ENCODE measurements around the gene GRIA4.
"Not testable (repeated sequence)": the region's sequence is repeated elsewhere in the genome, so short reads cannot be mapped to it uniquely, and the experiment has no call there.

GRIA4 gene

DNA sequence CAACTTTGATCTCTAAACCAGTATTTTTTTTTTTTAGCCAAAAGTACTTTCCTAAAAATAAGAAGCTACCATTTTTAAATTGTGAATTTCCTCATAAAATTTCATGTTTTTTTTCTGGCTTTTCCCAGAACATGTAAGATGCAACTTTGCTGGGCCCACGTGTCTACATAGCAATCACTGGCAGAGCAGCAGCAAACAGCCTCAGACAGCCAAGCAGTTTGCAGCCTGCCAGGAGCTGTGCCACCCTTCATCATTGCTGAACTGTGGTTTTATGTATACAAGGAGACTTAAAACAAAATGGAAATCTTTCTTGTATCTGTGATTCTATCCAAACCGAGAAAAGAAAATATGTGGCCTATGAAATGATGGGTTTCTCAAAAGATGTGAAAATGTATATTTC lies 110.2 kb downstream of the GRIA4 start:
- DNase-seq (ENCODE audit: low spot score): no peak

- no peak for DNase-seq (ENCODE audit: low spot score)
These were observed 113.4 kb downstream of the GRIA4 start for GRCh38 chr11:105723269-105723668.

DNA sequence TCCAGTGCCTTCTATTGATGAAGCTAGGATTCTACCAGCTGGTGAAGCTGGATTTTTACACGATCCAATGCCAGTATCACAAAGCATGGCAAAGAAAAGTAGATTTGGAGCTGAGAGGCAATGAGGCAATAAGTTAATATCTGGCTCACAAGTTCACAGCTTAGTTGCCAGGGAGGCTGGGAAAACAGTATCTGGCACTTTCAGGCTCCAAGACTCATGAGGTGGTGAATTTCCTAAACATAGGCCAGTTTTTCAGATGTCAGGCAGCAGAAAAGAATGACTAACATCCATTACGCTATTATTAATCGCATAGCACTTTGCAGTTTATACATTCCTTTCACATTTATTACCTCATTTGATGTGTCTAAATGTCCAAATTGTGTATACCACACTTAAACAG lies 122.7 kb downstream of the GRIA4 start:
- DNase-seq (ENCODE audit: low spot score): no peak

DNA sequence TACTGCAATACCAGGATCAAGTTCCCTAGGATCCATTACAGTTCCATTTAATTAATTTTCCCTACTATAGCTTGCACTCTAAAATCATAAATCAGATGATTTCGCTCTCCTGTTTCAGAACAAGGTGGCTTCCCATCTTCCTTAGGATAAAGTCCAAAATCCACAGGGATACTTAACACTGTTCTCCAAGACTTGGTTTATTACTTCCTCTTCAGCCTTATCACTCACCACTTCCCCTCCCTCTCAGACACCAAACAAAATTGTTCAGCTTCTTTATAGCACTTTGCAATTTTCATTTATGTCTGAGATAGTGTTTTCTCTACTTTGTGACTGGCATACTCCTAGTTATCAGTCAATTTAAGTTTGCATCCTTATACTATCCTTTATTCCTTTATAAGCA lies 124.6 kb downstream of the GRIA4 start:
- DNase-seq (ENCODE audit: low spot score): no peak

DNA sequence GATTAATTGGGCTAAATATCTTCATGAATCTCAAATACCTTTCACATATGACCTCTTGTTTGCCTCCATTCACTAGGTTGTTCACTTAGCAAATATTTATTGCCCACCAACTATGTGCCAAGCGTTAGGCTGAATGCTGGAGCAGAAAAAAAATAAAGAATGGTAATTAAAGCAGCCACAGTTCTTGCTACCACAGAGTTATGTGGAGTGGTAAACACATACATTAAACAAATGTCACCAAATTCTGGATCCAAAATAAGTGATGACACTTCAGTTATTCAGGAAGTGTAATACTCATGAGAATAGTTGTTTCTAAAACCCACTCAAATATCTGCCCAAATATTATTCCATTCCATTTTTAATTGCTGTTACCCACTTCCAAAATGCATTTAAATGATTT lies 128.4 kb downstream of the GRIA4 start:
- no peak for DNase-seq (ENCODE audit: low spot score)

DNA sequence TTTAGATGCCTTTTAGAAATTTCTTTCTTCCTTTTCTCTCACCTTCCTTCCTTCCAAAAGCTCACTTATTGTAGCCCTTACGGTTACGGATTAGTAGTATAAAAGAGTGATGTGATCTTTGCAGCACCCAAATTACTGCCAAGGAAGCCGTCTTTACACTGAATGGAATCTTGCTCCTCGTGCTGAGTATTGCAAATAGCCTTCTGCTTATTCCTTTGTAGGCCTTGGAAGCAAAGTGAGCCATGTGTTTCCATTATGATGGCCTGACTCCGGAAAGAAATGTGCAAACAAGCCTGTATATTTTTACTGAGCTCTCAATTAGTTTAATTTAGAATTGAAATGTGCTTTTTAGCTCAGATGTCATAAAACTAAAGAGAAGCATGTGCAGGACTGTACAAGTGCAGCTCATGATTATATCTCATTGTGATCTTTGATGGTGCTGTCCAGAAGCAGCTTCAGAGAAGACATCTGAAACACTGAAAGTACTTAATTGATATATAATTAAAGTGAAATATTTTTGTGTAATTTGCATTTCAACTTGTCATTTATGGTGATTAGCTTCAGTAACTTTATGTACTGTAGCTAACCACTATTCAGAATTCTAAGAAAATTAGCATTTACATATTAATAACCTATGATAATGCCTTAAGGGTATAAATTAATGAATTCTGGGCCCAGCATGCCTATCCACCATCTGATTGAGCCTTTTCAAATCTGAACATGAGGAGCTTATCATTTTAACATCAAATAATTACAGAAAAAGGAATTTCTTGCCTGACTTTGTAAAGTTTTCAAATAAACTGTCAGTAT lies 129.3 kb downstream of the GRIA4 start:
- DNase-seq (ENCODE audit: low spot score): peak; percentile 29

DNA sequence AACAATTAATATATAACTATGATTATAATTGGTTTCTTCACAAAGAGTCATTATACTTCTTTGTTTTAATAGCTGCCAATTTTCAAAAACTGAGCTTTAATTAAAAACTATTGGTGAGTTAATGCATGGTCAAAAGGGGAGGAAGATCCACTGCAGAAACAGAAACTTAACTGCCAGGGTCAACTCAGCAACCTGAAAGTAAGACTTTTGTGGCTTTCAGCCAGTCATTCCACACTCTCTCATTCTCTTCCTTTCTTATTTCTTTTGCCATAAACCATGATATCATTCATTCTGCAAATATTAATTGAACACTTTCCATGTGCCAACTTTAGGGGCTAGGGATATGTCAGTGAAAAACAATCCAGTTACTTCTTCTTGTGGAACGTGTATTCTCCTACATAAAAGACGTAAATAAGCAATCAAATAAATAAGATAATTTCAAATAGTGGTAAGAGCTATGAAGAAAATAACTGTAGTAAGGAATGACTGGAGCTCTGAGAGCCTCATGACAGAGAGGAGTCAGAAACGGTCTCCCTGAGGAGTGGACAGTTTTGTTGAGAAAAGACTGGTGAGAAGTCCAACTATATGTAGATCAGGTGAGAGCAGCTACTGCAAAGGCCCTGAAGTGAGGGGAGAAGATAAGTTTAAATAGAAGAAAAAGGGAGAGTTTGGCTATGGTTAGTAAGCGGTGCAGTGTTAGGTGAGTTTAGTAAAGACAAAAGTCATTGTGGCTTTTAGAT lies 130.5 kb downstream of the GRIA4 start:
- DNase-seq (ENCODE audit: low spot score): no peak

- no peak for DNase-seq (ENCODE audit: low spot score)
These were observed 131.7 kb downstream of the GRIA4 start for GRCh38 chr11:105741488-105742020.

GRCh38 chr11:105754260-105754659 lies 144.4 kb downstream of the GRIA4 start:
- DNase-seq (ENCODE audit: low spot score): no peak

DNA sequence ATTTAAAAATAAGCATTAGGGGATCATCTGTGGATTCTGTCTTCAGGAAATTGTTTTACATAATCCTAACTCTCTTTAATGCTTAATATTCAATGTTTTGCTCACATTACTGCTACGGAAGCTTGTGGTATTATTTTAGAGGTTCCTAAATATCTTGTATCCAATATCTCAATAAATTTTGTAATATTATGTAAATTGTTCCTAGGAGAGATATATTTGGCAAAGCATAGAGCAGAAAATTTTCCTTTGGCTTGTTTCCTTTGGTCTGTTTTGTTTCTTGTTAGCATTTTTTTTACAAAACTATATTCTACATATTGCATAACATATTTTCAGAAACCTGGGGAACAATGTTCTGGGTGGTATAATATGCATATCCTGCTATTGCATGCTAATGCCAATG lies 144.8 kb downstream of the GRIA4 start:
- DNase-seq (ENCODE audit: low spot score): no peak

DNA sequence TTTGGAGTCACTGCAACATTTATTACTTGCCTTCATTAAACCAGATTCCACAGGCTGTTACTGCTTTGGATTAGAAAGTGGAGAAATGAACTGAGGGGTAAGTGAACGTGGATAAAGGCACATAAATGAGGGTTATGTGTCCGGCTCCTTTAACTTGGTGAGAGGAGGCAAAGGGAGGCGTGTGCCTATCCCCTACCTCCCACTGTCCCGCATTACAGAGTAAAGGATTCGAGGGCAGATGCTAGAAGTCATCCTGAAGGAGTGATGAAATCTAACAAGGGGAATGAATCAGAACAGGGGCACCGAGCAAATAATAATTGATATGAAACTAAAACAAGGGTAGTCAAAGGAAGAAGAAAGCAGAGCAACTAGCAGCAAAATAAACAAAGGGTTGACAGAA lies 147.2 kb downstream of the GRIA4 start:
- DNase-seq (ENCODE audit: low spot score): no peak

DNA sequence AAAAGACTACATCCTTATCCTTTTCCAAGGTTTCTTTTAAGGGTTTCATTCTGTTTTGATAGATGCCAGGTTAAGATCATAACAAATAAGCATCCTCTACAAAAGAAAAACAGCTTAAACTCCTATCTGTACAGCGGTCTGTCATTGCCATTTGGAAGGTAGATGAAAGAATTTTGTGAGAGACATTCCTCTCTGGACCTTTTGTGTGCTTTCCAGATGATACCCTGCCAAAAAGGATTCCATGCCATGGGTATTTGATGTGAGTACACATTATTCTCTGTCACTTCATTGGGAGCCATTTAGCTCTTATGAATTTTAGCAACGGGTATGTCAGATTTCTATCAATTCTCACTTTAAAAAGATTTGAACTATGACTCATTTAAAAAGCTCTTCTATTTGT lies 153.7 kb downstream of the GRIA4 start:
- no peak for DNase-seq (ENCODE audit: low spot score)

- DNase-seq (ENCODE audit: low spot score): no peak
These were observed 158.1 kb downstream of the GRIA4 start for GRCh38 chr11:105767931-105768330.

- no peak for DNase-seq (ENCODE audit: low spot score)
These were observed 159.8 kb downstream of the GRIA4 start for GRCh38 chr11:105769627-105770026.

DNA sequence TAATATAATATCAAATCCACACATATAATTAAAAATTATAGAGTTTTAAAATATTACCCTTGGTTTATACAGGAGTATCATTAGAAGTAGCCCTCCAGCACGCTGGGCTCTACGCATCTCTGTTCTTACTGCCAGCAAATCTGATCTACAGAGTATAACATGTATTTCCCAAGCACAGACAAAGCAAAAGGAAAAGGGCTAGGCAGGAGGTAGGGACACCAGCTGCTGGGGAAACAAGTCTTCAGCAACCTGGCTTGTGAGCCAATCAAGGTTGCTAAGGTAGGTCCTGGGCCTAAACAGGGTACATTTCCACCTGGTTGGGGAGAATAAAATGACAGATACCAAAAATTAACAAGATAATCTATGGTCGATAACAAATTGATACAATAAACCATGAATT lies 163.6 kb downstream of the GRIA4 start:
- DNase-seq (ENCODE audit: low spot score): not testable (repeated sequence)

DNA sequence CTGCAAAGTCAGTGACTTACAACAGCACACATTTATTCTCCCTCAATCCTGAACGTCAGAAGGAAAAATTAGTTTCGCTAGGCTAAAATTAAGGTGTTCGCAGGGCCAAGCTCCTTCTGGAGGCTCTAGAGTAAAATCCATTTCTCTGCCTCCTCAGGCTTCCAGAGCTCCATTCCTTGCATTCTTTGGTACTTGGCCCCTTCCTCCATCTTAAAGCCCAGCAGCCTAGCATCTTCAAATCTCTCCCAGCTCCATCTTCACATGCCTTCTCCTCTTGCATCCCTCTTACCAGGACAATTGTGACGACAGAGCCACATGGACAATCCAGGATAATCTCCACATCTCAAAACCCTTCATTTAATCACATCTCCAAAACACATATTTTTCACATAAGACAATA lies 165.0 kb downstream of the GRIA4 start:
- DNase-seq (ENCODE audit: low spot score): no peak

GRCh38 chr11:105780781-105781525 lies 171.1 kb downstream of the GRIA4 start:
- DNase-seq (ENCODE audit: low spot score): peak; percentile 67

DNA sequence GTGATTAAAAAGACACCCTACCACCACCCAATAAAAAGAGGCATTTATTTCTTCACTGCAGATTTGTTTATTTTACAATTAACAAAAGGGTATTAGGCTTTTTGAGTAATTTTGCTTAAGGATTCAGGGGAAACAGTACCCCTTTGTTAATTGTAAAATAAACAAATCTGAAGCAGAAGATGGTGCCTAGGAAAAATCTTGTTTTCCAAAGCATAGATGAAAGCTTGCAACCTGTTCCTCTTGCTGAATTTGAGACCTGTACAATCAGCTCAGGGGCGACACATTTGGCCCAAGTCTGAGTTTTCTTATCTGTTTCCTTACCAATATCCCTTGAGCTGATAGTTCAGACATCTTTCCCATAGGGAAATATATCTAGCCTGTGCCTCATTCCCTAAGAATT lies 171.9 kb downstream of the GRIA4 start:
- DNase-seq (ENCODE audit: low spot score): peak; percentile 53

GRCh38 chr11:105783216-105783615 lies 173.3 kb downstream of the GRIA4 start:
- DNase-seq (ENCODE audit: low spot score): peak; percentile 62

- DNase-seq (ENCODE audit: low spot score): not testable (repeated sequence)
These were observed 176.0 kb downstream of the GRIA4 start for GRCh38 chr11:105785850-105786249.

- DNase-seq (ENCODE audit: low spot score): peak; percentile 41
These were observed 176.9 kb downstream of the GRIA4 start for GRCh38 chr11:105786741-105787140.

DNA sequence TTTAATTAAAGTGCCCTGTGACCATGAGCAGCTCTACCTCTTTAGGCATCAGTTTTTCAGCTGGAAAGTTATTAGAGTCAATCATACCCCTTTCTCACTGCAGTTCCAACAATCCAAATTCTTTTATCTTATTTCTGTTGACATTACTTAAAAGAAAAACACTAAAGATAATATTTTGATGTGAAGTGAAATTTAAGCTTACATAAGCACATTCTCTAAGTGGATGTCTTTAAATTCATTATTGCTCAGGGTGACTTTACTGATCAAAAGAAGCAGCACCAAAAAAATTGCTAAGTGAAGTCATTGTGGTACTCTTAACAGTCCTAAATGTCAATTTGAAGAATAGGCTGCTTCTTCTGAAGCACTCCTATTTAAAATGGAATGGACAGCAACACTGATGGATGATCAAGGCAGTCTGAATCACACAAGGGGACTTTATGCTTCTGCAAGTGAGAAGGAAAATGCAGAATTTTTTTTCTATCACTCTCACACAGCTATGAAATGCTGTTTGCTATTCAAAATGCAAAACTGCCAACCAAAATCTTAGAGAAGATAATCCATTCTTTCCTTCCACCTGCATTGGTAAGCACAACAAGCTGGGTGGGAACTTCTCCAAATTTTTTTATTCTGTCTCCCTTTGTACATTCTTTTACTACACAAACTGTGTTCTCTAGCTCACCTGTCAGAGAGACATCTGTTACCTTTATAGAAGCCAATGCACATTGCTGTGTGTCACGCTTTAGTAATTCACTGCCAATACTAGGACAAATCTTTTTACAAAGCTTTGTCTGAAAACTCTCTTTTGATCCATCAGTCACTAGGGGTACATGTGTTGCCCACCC lies 179.9 kb downstream of the GRIA4 start:
- DNase-seq (ENCODE audit: low spot score): no peak

Data from globus pallidus (tissue), 1 donor.